Psoas muscle (tissue), 8 donors: ENCODE data around the gene RPL22. TPM values are rescaled to one million over a fixed set of nuclear protein-coding genes. Genes with fewer than 3 reads are reported as not detected.

Source experiments
- ATAC-seq, 4 donors: fragments of 200-7000 bp; cut with Tn5 transposase; one replicate each; pipeline ENCODE4 v1.9.1; 2020; ENCODE audit warnings: moderate library complexity in 3 of 4, mild to moderate bottlenecking in 2 of 4
- DNase-seq, 2 donors: peaks; one replicate each; pipeline ENCODE4 v3.0.0-alpha.2; 2020
- H3K27ac ChIP-seq: fragments of 200-600 bp; one replicate; pipeline ENCODE4 v1.8.0; 2022
- H3K27me3 ChIP-seq, 3 donors: fragments of 200-600 bp in 1 of 3; one replicate each; pipeline versions ENCODE4 v1.6.1 to v1.8.0; 2013 to 2022; ENCODE audit warnings: low read length in 2 of 3, mild to moderate bottlenecking in 2 of 3, moderate library complexity in 1 of 3; ENCODE audit not compliant: insufficient read depth in 3 of 3
- H3K36me3 ChIP-seq, 2 donors: fragments of 200-600 bp in 1 of 2; one replicate each; pipeline versions ENCODE4 v1.6.1 to v1.8.0; 2013 to 2022; ENCODE audit warnings: low read depth in 1 of 2, mild to moderate bottlenecking in 1 of 2, moderate library complexity in 1 of 2; ENCODE audit not compliant: insufficient read depth in 1 of 2
- H3K4me1 ChIP-seq: fragments of 200-600 bp; one replicate; pipeline ENCODE4 v1.8.0; 2022
- H3K4me3 ChIP-seq: fragments of 200-600 bp; one replicate; pipeline ENCODE4 v1.8.0; 2022; ENCODE audit warnings: mild to moderate bottlenecking
- H3K9me3 ChIP-seq: fragments of 200-600 bp; one replicate; pipeline ENCODE4 v1.8.0; 2022
- WGBS, 3 donors: extraction: QIAGEN DNeasy Blood & Tissue Kit; methylation state at CpG; one replicate each; pipeline versions ENCODE4 v1.1.6 to v1.1.7; 2013; 5-methylcytosine and 5-hydroxymethylcytosine counted together
- intact Hi-C, 2 donors: fragments of 100-400 bp; cut with DNase I; formaldehyde crosslinking; loops; one replicate each; pipeline versions ENCODE4 v1.11.0 to v1.14.2; 2022
- polyA plus RNA-seq, 3 donors: library from polyadenylated mRNA; stranded (reverse); fragments of 200-250 nt; gene quantifications; one replicate each; pipeline ENCODE4 v1.2.3, GENCODE V29; 2013
- total RNA-seq, 4 donors: library from RNA; stranded (reverse); fragmentation: NEBNext Ultra II Directional in 2 of 4; extraction: Animal tissue kit (Norgen Biotek cat#: 25700) in 2 of 4; gene quantifications; one replicate each; pipeline versions ENCODE4 v1.2.1 to v1.2.4, GENCODE V29; 2021 to 2023
- TF ChIP-seq, protein P1 (sequence below): fragments of 200-600 bp; IDR thresholded peaks from one replicate; pipeline ENCODE4 v1.8.0; 2022; ENCODE audit warnings: antibody characterized with exemption
- donor health status: healthy with polysubstance abuse.
- donor health status: DM: no; HTN: no; CAD: no; lungs with moderate emphysema.
- donor health status: Bipolar disorder and iron deficiency.
- donor health status: healthy.
- donor health status: DM: yes; HTN: yes; CAD: no.
- donor health status: DM: no; HTN: no; CAD: no.
- donor health status: DM: no; HTN: no; CAD: no.
- donor health status: DM: yes; HTN: yes; CAD: no.

The RPL22 gene
- total and polyA plus RNA-seq, 7 donors, result 285 to 417 (median 313) TPM

DNA sequence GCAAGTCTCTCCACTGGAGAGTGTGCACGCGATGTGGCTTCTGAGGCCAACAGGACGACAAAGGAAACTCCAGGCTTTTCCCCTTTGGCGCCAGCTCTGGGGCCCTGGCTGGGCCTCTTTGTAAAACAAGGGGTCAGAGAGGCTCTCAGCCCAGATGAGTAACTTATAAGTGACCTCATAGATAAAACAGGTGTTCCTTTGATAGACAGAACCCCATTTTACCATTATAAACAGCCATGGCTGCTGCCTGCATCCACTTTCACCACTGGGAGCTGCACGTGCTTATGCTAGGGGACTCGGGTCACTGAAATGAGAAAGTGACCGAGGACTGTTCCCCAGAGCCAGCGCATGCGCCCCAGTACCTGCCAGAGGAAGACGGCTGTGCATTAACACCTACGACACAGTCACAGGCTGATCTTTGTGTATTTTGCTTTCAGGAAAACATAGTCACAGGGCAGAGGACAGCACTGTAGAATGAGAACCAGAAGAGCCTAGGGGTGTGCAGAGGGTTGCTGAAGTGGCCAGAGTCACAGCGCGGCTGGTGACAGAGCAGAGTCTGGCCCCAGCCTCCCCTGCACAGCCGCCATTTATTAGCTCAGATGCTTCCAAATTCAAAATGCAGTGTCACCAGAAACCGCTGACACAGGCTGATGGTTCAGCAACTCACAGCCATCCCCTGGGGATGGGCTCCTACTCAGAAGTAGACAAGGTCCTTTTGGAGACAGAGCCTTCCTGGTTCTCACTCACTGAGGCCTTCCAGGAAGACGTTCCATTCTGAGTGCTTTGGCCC is 19.2 kb upstream of the RPL22 start:
- WGBS, 3 donors, result 81 to 85% (median 83%) methylated on average over 16 of the region's 16 CpGs
- TF ChIP-seq, protein P1, sequence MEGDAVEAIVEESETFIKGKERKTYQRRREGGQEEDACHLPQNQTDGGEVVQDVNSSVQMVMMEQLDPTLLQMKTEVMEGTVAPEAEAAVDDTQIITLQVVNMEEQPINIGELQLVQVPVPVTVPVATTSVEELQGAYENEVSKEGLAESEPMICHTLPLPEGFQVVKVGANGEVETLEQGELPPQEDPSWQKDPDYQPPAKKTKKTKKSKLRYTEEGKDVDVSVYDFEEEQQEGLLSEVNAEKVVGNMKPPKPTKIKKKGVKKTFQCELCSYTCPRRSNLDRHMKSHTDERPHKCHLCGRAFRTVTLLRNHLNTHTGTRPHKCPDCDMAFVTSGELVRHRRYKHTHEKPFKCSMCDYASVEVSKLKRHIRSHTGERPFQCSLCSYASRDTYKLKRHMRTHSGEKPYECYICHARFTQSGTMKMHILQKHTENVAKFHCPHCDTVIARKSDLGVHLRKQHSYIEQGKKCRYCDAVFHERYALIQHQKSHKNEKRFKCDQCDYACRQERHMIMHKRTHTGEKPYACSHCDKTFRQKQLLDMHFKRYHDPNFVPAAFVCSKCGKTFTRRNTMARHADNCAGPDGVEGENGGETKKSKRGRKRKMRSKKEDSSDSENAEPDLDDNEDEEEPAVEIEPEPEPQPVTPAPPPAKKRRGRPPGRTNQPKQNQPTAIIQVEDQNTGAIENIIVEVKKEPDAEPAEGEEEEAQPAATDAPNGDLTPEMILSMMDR, result no peak
- Histone ChIP-seq H3K36me3 (peaks cover 0 to 41% of the 10 kb centered on the region in 2 donors), H3K9me3 (no peaks in the 10 kb centered on the region), H3K4me1 (peaks cover 14% of the 10 kb centered on the region), H3K27me3 (no peaks in the 10 kb centered on the region), H3K27ac (no peak overlapping the region), H3K4me3 (no peak overlapping the region)
- DNase-seq (no peak), ATAC-seq (no peak)
- intact Hi-C loops, result no loop called here

DNA sequence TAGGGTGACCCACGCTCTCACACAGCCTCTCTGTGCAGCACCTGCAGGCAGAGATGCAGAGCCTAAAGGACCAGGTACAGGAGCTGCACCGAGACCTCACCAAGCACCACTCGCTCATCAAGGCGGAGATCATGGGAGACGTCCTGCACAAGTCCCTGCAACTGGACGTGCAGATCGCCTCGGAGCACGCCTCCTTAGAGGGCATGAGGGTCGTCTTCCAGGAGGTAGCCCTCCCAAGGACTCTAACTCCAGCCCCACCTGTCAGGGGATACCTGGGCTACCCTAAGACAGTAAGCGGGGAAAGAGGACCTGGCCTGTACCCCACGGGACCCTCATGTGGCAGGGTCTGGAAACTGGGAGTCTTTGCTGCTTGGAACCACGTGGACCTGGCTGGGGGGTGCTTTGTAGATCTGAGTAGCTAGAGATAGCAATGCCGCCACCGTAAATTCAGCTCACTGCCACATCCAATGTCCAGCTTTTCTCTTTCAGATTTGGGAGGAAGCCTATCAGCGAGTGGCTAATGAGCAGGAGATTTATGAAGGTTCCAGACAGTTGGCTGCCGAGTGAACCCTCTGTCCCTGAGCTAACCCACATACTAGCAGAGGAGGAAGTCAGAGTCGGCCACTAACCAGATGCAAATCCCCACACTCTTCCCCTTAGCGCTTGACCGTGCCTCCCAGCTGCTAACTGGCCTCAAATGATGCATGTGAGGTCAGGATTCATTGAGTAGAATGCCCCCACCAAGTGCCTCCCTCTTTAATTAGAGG is 13.0 kb upstream of the RPL22 start:
- ATAC-seq (no peak), DNase-seq (no peak)
- Histone ChIP-seq H3K27me3 (no peaks in the 10 kb centered on the region), H3K4me1 (peaks cover 7% of the 10 kb centered on the region), H3K9me3 (no peaks in the 10 kb centered on the region), H3K27ac (no peak overlapping the region), H3K36me3 (peaks cover 0 to 29% of the 10 kb centered on the region in 2 donors), H3K4me3 (no peak overlapping the region)
- WGBS, 3 donors, result 76 to 83% (median 79%) methylated on average over 20 of the region's 20 CpGs
- intact Hi-C loops, result no loop called here
- TF ChIP-seq, protein P1, result no peak

DNA sequence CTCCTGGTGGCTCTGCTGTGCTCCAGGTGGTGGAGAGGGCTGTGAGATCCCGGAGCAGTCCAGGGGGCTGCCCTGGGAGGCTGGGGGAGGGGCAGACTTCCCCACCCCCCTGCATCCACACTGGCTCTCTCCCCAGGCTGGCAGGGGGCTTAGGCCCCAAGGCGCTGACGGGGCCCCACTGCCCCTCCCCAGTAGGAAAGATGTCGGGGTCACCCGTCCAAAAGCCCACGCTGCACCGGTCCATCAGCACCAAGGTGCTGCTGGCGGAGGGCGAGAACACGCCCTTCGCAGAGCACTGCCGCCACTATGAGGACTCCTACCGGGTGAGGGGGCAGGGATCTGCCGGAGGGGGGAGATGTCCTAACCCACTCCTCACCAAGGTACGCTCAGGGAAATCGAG is 12.3 kb upstream of the RPL22 start:
- intact Hi-C loops, result no loop called here
- ATAC-seq (no peak), DNase-seq (no peak)
- H3K9me3 ChIP-seq, result no peaks in the 10 kb centered on the region
- peaks cover 9% of the 10 kb centered on the region for H3K4me1 ChIP-seq
- H3K27me3 ChIP-seq, result no peaks in the 10 kb centered on the region
- WGBS, 3 donors, result 84 to 88% (median 87%) methylated on average over 16 of the region's 16 CpGs
- H3K36me3 ChIP-seq, result peaks cover 0 to 25% of the 10 kb centered on the region in 2 donors
- no peak overlapping the region for H3K4me3 ChIP-seq
- no peak overlapping the region for H3K27ac ChIP-seq
- TF ChIP-seq, protein P1, result no peak

DNA sequence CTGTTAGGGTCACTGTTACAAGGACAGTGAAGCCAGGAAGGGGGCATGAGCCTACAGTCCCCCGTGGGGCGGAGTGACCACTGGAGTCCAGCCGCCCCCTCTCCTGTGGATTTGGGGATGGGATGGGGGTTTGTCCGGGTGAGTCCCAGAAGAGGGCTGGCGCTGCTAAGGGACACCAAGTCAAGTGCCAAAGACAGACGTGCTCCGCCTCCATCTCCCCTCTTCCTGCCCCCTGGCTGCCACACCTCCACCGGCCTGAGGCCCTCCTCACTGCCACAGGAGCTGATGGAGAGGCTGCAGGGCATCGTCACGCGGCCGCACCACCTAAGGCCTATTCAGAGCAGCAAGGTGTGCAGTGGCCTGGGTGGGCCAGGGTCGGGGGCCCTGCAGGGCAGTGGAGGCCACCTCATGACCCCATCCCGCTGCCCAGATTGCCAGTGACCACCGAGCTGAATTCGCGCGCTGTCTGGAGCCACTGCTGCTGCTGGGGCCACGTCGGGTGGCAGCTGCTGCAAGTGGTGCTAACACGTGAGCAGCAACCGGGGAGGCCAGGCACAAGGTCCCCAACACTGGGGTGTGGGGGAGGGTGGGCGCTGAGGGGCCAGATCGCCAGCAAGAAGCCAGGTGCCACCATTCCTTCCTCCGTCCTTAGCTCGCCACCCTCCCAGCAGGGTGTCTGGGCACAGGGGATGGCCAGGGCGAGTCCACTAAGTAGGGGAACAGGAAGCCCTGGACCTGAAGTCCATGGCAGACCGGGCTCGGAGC is 11.4 kb upstream of the RPL22 start:
- intact Hi-C loops, result no loop called here
- DNase-seq (no peak), ATAC-seq (no peak)
- H3K4me1 ChIP-seq, result peaks cover 17% of the 10 kb centered on the region
- WGBS, 3 donors, result 93 to 94% (median 94%) methylated on average over 26 to 29 of the region's 29 CpGs
- no peaks in the 10 kb centered on the region for H3K27me3 ChIP-seq
- H3K36me3 ChIP-seq, result peaks cover 0 to 21% of the 10 kb centered on the region in 2 donors
- no peak overlapping the region for H3K27ac ChIP-seq
- no peaks in the 10 kb centered on the region for H3K9me3 ChIP-seq
- TF ChIP-seq, protein P1, result no peak
- H3K4me3 ChIP-seq, result no peak overlapping the region
